OCI-LY1 (cell line): ENCODE measurements around the gene SMIM22.

Experiments used
- H2AFZ ChIP-seq: fragments of 200-600 bp; sonication (generic), shearing (Covaris generic); 2 replicates; pipeline ENCODE4 v1.6.0; 2014; ENCODE audit warnings: antibody characterized with exemption, mild to moderate bottlenecking, low read length
- H3F3A ChIP-seq: fragments of 200-600 bp; sonication (generic), shearing (Covaris generic); 2 replicates; pipeline ENCODE4 v1.6.0; 2014; ENCODE audit warnings: mild to moderate bottlenecking, antibody characterized with exemption, low read length, moderate library complexity; ENCODE audit not compliant: insufficient read depth
- H3K27ac ChIP-seq: fragments of 200-600 bp; sonication (generic); 2 replicates; pipeline ENCODE4 v1.5.1; 2014; ENCODE audit warnings: low read length, mixed run types, mild to moderate bottlenecking, low read depth; ENCODE audit not compliant: poor library complexity, severe bottlenecking
- H3K27me3 ChIP-seq: fragments of 200-600 bp; sonication (generic); 2 replicates; pipeline ENCODE4 v1.6.0; 2014; ENCODE audit warnings: antibody characterized with exemption, mild to moderate bottlenecking, low read length, moderate library complexity; ENCODE audit not compliant: insufficient read depth
- H3K36me3 ChIP-seq: fragments of 200-600 bp; sonication (generic); 2 replicates; pipeline ENCODE4 v1.6.1; 2014; ENCODE audit warnings: mild to moderate bottlenecking, antibody characterized with exemption, low read length, moderate library complexity, mixed read lengths; ENCODE audit not compliant: insufficient read depth
- H3K4me1 ChIP-seq: fragments of 200-600 bp; sonication (generic); 2 replicates; pipeline ENCODE4 v1.5.1; 2014; ENCODE audit warnings: mild to moderate bottlenecking, low read length, moderate library complexity; ENCODE audit not compliant: insufficient read depth, severe bottlenecking
- H3K4me2 ChIP-seq: fragments of 200-600 bp; sonication (generic), shearing (Covaris generic); 2 replicates; pipeline ENCODE4 v1.6.1; 2014; ENCODE audit warnings: low read length
- H3K4me3 ChIP-seq: fragments of 200-600 bp; sonication (generic); 2 replicates; pipeline ENCODE4 v1.5.1; 2014; ENCODE audit warnings: low read length, low read depth, mild to moderate bottlenecking, mixed read lengths; ENCODE audit not compliant: poor library complexity, severe bottlenecking
- H3K79me2 ChIP-seq: fragments of 200-600 bp; shearing (Covaris generic); 2 replicates; pipeline ENCODE4 v1.6.1; 2016; ENCODE audit warnings: mixed run types, low read length, mixed read lengths; ENCODE audit not compliant: insufficient read depth
- H3K9ac ChIP-seq: fragments of 200-600 bp; sonication (generic), shearing (Covaris generic); 2 replicates; pipeline ENCODE4 v1.6.1; 2014; ENCODE audit warnings: mild to moderate bottlenecking, low read length, mixed read lengths
- H3K9me2 ChIP-seq: fragments of 200-600 bp; sonication (generic), shearing (Covaris generic); 2 replicates; pipeline ENCODE4 v1.6.1; 2014; ENCODE audit warnings: low read depth, mild to moderate bottlenecking, low read length, mixed read lengths
- H3K9me3 ChIP-seq: fragments of 200-600 bp; shearing (Covaris generic); 2 replicates; pipeline ENCODE4 v1.6.1; 2014; ENCODE audit warnings: low read length, mixed read lengths
- H4K20me1 ChIP-seq: fragments of 200-600 bp; sonication (generic), shearing (Covaris generic); 2 replicates; pipeline ENCODE4 v1.6.0; 2016; ENCODE audit warnings: mild to moderate bottlenecking, low read length; ENCODE audit not compliant: insufficient read depth
- CTCF ChIP-seq: fragments of 200-600 bp; sonication (generic), shearing (Covaris generic); IDR thresholded peaks from 2 replicates; pipeline ENCODE4 v1.5.1; 2017; ENCODE audit warnings: mild to moderate bottlenecking, antibody characterized with exemption, low read length, moderate library complexity, mixed read lengths
- EZH2 ChIP-seq: fragments of 200-600 bp; sonication (generic), shearing (Covaris generic); IDR thresholded peaks from 2 replicates; pipeline ENCODE4 v1.8.0; 2017; ENCODE audit warnings: borderline replicate concordance, mixed run types, mild to moderate bottlenecking, antibody characterized with exemption, low read length, moderate library complexity, mixed read lengths

Gene SMIM22

GRCh38 chr16:4832698-4833343, 37.7 kb downstream of the SMIM22 start:
- no peaks in the 10 kb centered on the region for H3K4me1 ChIP-seq
- H3K27ac ChIP-seq = no peak overlapping the region
- H4K20me1 ChIP-seq = no peaks in the 10 kb centered on the region
- no peaks in the 10 kb centered on the region for H3K27me3 ChIP-seq
- no peak overlapping the region for H3K9ac ChIP-seq
- H3K36me3 ChIP-seq = peaks cover 86% of the 10 kb centered on the region
- no peaks in the 10 kb centered on the region for H3K9me2 ChIP-seq
- H3K4me3 ChIP-seq = no peak overlapping the region
- H3K9me3 ChIP-seq = no peaks in the 10 kb centered on the region
- no peak overlapping the region for H3K4me2 ChIP-seq
- no peak overlapping the region for H2AFZ ChIP-seq
- no peak for TF ChIP-seq CTCF
- no peak for TF ChIP-seq EZH2
- H3F3A ChIP-seq = no peaks in the 10 kb centered on the region
- no peaks in the 10 kb centered on the region for H3K79me2 ChIP-seq

- Histone ChIP-seq H3K4me1 (no peaks in the 10 kb centered on the region), H3F3A (no peaks in the 10 kb centered on the region), H3K9ac (no peak overlapping the region), H3K4me2 (no peak overlapping the region), H3K9me3 (no peaks in the 10 kb centered on the region), H3K79me2 (no peaks in the 10 kb centered on the region), H2AFZ (no peak overlapping the region), H3K27ac (no peak overlapping the region), H4K20me1 (no peaks in the 10 kb centered on the region), H3K27me3 (no peaks in the 10 kb centered on the region), H3K36me3 (peaks cover 88% of the 10 kb centered on the region), H3K9me2 (no peaks in the 10 kb centered on the region), H3K4me3 (no peak overlapping the region)
- TF ChIP-seq CTCF (no peak), EZH2 (no peak)
Measured at GRCh38 chr16:4833584-4833983, 38.4 kb downstream of the SMIM22 start.

- no peaks in the 10 kb centered on the region for H3K79me2 ChIP-seq
- H3K36me3 ChIP-seq = peaks cover 92% of the 10 kb centered on the region
- no peak overlapping the region for H3K27ac ChIP-seq
- H3F3A ChIP-seq = no peaks in the 10 kb centered on the region
- no peaks in the 10 kb centered on the region for H3K9me3 ChIP-seq
- no peak overlapping the region for H3K4me3 ChIP-seq
- no peak overlapping the region for H3K4me2 ChIP-seq
- H3K4me1 ChIP-seq = no peaks in the 10 kb centered on the region
- no peak for TF ChIP-seq CTCF
- TF ChIP-seq EZH2 = no peak
- H4K20me1 ChIP-seq = no peaks in the 10 kb centered on the region
- H3K9me2 ChIP-seq = no peaks in the 10 kb centered on the region
- H3K27me3 ChIP-seq = no peaks in the 10 kb centered on the region
- no peak overlapping the region for H3K9ac ChIP-seq
- H2AFZ ChIP-seq = no peak overlapping the region
Measured at GRCh38 chr16:4836727-4837126, 41.6 kb downstream of the SMIM22 start.
